Adipocyte (in vitro differentiated cells): Measurements from ENCODE around the gene LARGE2.

ENCODE experiments used
- DNase-seq: peaks from one replicate; pipeline ENCODE4 v3.0.0-alpha.2; 2015; ENCODE audit warnings: low read depth
- H3K27me3 ChIP-seq: replicated peaks from 2 replicates; pipeline ENCODE4 v1.7.0; 2013; ENCODE audit warnings: mild to moderate bottlenecking, low read length, moderate library complexity; ENCODE audit not compliant: control insufficient read depth, insufficient read depth
- H3K36me3 ChIP-seq: 2 replicates; pipeline ENCODE4 v1.7.0; 2013; ENCODE audit warnings: low read length, mild to moderate bottlenecking, moderate library complexity; ENCODE audit not compliant: control insufficient read depth, insufficient read depth, severe bottlenecking
- H3K4me1 ChIP-seq: 2 replicates; pipeline ENCODE4 v1.7.0; 2013; ENCODE audit warnings: mild to moderate bottlenecking, low read length, moderate library complexity; ENCODE audit not compliant: control insufficient read depth, insufficient read depth
- H3K4me3 ChIP-seq: 2 replicates; pipeline ENCODE4 v1.7.0; 2013; ENCODE audit warnings: mild to moderate bottlenecking, low read length, moderate library complexity
- H3K9ac ChIP-seq: 2 replicates; pipeline ENCODE4 v1.7.0; 2013; ENCODE audit warnings: mild to moderate bottlenecking, low read length, moderate library complexity
- H3K9me3 ChIP-seq: 2 replicates; pipeline ENCODE4 v1.7.0; 2013; ENCODE audit warnings: mild to moderate bottlenecking, low read length, moderate library complexity; ENCODE audit not compliant: control insufficient read depth

Gene LARGE2

DNA sequence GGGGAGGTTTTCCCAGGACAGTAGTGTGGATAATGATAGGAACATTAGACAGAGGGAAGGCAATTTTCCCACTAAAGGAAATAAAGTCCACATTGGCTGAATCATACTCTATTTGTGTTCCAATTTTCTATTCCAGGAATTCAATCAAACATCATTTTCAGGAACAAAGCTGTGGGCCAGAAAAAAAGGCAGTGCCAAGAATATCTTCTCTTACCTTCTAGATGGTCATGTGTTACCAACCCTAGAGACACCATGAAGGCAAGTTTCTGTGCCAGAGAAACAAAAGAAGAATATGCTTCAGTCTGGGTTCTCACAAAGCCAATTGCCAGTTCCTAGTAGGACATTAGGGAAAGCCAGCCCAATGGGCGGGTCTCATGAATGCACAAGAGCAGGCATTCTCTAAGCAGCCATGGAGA lies 27.5 kb downstream of the LARGE2 start:
- DNase-seq: no peak
- H3K9ac ChIP-seq: no peak overlapping the region
- no peak overlapping the region for H3K4me3 ChIP-seq
- peaks cover 12% of the 10 kb centered on the region for H3K4me1 ChIP-seq
- peaks cover 65% of the 10 kb centered on the region for H3K36me3 ChIP-seq
- H3K9me3 ChIP-seq: no peaks in the 10 kb centered on the region
- no peaks in the 10 kb centered on the region for H3K27me3 ChIP-seq

DNA sequence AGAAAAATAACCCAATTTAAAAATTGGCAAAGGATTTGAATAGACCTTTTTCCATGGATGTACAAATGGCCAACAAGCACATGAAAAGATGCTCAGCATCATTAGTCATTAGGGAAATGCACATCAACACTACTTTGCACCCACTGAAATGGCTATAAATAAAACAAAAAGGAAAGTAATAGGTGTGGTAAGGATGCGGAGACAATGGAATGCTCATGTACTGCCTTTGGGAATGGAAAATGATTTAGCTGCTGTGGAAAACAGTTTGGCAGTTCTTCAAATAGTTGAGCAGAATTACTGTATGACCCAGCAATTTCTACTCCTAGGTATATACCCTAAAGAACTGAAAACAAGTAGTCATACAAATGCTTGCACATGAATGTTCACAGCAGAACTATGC lies 37.4 kb downstream of the LARGE2 start:
- no peak overlapping the region for H3K9ac ChIP-seq
- no peak for DNase-seq
- H3K36me3 ChIP-seq: peaks cover 17% of the 10 kb centered on the region
- peak overlapping the region; percentile 38 for H3K4me3 ChIP-seq
- peaks cover 23% of the 10 kb centered on the region for H3K4me1 ChIP-seq
- H3K27me3 ChIP-seq: no peaks in the 10 kb centered on the region
- peaks cover 5% of the 10 kb centered on the region for H3K9me3 ChIP-seq

DNA sequence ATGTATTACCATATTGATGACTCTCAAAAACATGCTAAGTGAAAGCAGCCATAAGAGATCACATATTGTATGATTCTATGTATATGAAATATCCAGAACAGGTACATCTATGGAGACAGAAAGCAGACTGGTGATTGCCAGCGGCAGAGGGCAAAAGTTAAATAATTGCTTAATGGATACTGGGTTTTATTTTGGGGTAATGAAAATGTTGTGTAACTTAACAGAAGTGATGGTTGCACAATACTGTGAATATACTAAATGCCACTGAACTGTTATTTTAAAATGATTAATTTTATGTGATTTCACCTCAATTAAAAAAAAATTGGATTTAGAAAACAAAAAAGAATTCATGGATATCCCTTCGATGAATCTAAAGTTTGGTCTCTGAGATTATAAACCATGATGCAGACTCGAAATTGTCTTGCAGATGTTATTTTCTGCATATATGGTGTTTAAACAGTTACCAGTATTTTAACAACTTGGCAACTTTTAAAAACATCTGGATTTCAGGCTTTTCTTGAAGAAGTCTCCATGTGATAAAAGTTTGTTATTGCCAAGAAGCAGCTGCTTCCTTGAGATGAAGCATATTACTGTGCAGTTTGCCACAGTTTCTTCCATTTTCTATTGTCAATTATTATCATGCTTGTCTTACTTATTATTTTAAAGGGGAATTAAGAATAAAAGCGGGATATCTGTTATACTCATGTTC lies 38.1 kb downstream of the LARGE2 start:
- Histone ChIP-seq H3K4me3 (peak overlapping the region; percentile 38), H3K36me3 (peaks cover 21% of the 10 kb centered on the region), H3K4me1 (peaks cover 23% of the 10 kb centered on the region), H3K9me3 (peaks cover 5% of the 10 kb centered on the region), H3K9ac (peak overlapping the region; percentile 28), H3K27me3 (no peaks in the 10 kb centered on the region)
- DNase-seq: peak; percentile 29

DNA sequence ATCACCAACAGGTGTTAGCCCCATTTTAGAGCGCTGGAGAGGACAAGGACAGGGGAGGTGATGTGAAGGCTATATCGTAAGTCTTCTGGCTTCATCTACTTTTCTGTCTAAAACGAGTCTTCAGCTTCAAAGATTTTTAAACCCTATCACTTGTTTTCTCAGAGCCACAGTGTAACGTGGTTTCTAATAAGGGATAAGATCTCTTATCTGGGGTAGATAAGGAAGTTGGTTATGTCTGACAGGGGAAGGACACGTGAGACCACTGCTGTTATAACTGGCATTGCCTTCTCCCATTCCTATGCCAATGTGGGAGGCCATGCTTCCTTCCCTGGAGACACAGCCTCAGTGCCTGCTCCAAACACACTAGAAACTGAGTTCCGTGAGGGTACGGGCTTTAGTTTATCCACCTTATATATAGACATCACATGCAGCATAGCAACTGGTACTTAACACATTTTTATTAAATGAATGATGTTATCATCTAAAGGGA lies 39.3 kb downstream of the LARGE2 start:
- Histone ChIP-seq H3K4me1 (peaks cover 23% of the 10 kb centered on the region), H3K9me3 (peaks cover 5% of the 10 kb centered on the region), H3K36me3 (peaks cover 28% of the 10 kb centered on the region), H3K27me3 (no peaks in the 10 kb centered on the region), H3K4me3 (no peak overlapping the region), H3K9ac (no peak overlapping the region)
- DNase-seq: no peak

DNA sequence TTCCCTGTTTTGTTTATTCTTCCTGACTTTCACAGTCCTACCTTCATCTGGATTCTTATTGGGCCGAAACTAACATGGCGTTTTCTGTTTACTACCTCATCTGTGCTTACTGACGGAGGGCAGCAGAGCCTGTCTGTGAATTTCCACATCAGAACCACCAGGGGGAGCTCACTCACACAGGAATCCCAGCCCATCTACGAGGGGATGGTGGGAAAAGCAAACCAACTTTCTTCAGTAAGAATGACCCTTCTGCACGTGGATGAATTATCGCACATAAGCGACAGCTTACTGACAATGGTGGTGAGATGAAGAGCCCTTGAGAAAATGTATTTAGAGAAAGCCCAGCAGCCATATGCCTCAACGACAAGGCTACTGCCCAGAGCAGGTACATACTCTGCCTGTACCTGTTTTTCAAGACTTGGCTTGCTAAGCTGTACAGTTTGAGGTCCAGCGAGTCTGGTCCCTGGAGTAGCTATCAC lies 42.5 kb downstream of the LARGE2 start:
- peak overlapping the region; percentile 28 for H3K9ac ChIP-seq
- peak; percentile 89 for DNase-seq
- H3K27me3 ChIP-seq: no peaks in the 10 kb centered on the region
- peaks cover 52% of the 10 kb centered on the region for H3K36me3 ChIP-seq
- no peaks in the 10 kb centered on the region for H3K9me3 ChIP-seq
- peaks cover 24% of the 10 kb centered on the region for H3K4me1 ChIP-seq
- no peak overlapping the region for H3K4me3 ChIP-seq

DNA sequence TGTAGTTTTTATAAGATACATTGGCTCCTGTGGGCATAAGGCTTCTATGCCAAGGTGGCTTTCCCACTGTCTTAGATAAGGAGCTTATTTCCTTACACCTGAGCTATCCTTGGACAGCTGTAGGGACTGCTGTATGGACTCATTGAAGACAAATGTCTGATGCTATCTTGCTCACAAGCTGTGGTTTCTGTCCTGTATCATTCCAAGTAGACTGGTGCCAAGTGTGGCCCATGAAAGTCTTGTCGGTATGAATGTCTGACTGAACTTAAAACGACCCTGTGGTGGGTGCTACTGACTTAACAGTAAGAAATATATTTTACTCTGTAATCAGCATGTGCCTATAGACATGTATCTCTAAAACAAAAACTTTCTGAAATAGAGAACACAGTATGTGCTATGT lies 45.0 kb downstream of the LARGE2 start:
- H3K4me3 ChIP-seq: no peak overlapping the region
- DNase-seq: no peak
- H3K9me3 ChIP-seq: no peaks in the 10 kb centered on the region
- H3K9ac ChIP-seq: no peak overlapping the region
- H3K36me3 ChIP-seq: peaks cover 60% of the 10 kb centered on the region
- H3K4me1 ChIP-seq: peaks cover 10% of the 10 kb centered on the region
- H3K27me3 ChIP-seq: no peaks in the 10 kb centered on the region

DNA sequence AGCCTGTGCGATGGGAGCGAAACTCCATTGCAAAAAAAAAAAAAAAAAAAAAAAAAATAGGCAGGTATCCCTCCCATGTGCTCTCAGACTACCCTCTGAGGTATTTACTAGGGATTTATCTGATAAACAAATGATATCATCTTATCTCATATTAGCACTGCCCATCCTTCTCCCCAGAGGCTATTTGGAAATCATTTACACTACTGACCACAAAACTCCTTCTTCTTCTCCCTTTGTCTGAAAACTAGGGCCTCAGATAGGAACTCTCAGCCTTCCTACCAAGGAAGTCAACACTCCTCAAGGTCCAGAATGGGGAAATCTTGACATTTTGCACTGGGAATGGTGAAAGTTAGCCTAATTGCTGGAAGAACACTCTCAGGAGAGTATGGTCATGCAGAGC lies 46.4 kb downstream of the LARGE2 start:
- Histone ChIP-seq H3K4me3 (no peak overlapping the region), H3K9ac (no peak overlapping the region), H3K36me3 (peaks cover 62% of the 10 kb centered on the region), H3K9me3 (no peaks in the 10 kb centered on the region), H3K4me1 (peaks cover 10% of the 10 kb centered on the region), H3K27me3 (no peaks in the 10 kb centered on the region)
- no peak for DNase-seq

DNA sequence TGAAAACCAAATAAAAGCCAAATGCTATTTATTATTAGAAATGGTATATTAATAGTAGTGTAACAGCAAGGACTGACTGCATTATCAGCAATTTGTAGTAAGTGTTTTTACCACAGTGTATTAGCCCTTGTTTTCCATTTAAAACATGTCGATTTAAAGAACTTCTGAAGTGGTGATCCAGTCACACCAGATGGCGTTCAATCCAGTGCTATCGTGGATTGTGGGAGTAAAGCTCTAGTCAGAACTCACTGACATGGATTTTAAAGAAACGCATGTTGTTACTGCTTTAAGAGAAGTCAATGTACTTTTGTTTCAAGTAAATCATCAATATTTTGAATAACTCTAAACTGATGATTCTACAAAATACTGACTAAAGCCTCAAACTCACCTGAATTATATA lies 51.1 kb downstream of the LARGE2 start:
- Histone ChIP-seq H3K27me3 (no peaks in the 10 kb centered on the region), H3K9ac (no peak overlapping the region), H3K4me3 (no peak overlapping the region), H3K9me3 (no peaks in the 10 kb centered on the region), H3K36me3 (peaks cover 59% of the 10 kb centered on the region), H3K4me1 (peaks cover 12% of the 10 kb centered on the region)
- DNase-seq: no peak

DNA sequence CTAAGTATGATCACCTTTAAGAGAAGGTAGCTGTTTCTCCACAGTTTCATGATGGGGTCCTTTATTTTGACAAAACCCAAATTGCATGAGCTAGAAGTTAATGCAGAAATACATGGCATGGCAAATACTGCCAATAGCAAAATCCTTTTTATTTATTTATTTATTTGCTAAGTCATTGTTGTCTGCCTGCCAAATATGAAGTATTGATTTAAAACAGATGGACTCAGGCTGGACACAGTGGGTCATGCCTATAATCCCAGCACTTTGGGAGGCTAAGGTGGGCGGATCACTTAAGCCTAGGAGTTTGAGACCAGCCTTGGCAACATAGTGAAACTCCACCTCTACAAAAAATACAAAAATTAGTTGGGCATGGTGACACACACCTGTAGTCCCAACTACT lies 52.4 kb downstream of the LARGE2 start:
- Histone ChIP-seq H3K9me3 (no peaks in the 10 kb centered on the region), H3K36me3 (peaks cover 60% of the 10 kb centered on the region)

More for the DNA sequence above, 52.4 kb downstream of the LARGE2 start:
- DNase-seq: peak; percentile 78
- Histone ChIP-seq H3K4me1 (peaks cover 6% of the 10 kb centered on the region), H3K27me3 (no peaks in the 10 kb centered on the region), H3K4me3 (no peak overlapping the region), H3K9ac (no peak overlapping the region)
